Activated CD4-positive, alpha-beta T cell treated with anti-CD3 and anti-CD28 coated beads, Interleukin-10, Interleukin-2, amounts not matched to agents 100 ng/mL and 50 ng/mL, durations not matched to agents 16 hours and 8 hours (primary cell): ENCODE measurements around the gene CENPK.
"Not testable (repeated sequence)": the region's sequence is repeated elsewhere in the genome, so short reads cannot be mapped to it uniquely, and the experiment has no call there.

Experiments used
- DNase-seq: peaks from one replicate; pipeline ENCODE4 v3.0.0-alpha.2; 2020

Gene CENPK

GRCh38 chr5:65489119-65489518, 73.8 kb downstream of the CENPK start:
- no peak for DNase-seq

GRCh38 chr5:65488038-65488687, 74.8 kb downstream of the CENPK start:
- not testable (repeated sequence) for DNase-seq

- DNase-seq = not testable (repeated sequence)
Observed at GRCh38 chr5:65486803-65487202, 76.2 kb downstream of the CENPK start.

- no peak for DNase-seq
Observed at GRCh38 chr5:65485405-65485804, 77.6 kb downstream of the CENPK start.

GRCh38 chr5:65483546-65484346, 79.2 kb downstream of the CENPK start:
- peak; percentile 47 for DNase-seq

- DNase-seq = peak; percentile 19
Observed at GRCh38 chr5:65482736-65483545, 80.0 kb downstream of the CENPK start.

- DNase-seq = no peak
Observed at GRCh38 chr5:65482296-65482735, 80.7 kb downstream of the CENPK start.

- DNase-seq = peak; percentile 88
Observed at GRCh38 chr5:65481635-65482295, 81.2 kb downstream of the CENPK start, which contains the start of gene ADAMTS6. Gene ADAMTS6 (minus strand): TSS chr5:65481920. CDS start chr5:65473673, 8,247 bp downstream.

GRCh38 chr5:65481171-65481581, 81.8 kb downstream of the CENPK start:
- DNase-seq = no peak

GRCh38 chr5:65480306-65480865, 82.6 kb downstream of the CENPK start:
- DNase-seq = peak; percentile 23

- DNase-seq = no peak
Observed at GRCh38 chr5:65479527-65479926, 83.4 kb downstream of the CENPK start.

- DNase-seq = no peak
Observed at GRCh38 chr5:65478336-65478735, 84.6 kb downstream of the CENPK start.

GRCh38 chr5:65475895-65476294, 87.1 kb downstream of the CENPK start:
- DNase-seq = no peak

GRCh38 chr5:65475336-65475735, 87.6 kb downstream of the CENPK start:
- DNase-seq = no peak

- DNase-seq = no peak
Observed at GRCh38 chr5:65474130-65474711, 88.7 kb downstream of the CENPK start.

- DNase-seq = peak; percentile 6
Observed at GRCh38 chr5:65468633-65469032, 94.3 kb downstream of the CENPK start.
